Muscle of leg (tissue), 11 donors: Measurements from ENCODE around the gene SORCS1. TPM values are rescaled to one million over a fixed set of nuclear protein-coding genes. Genes with fewer than 3 reads are reported as not detected.

Experiments
- DNase-seq: peaks from one replicate; pipeline ENCODE4 v3.0.0; 2013
- H3K27ac ChIP-seq: one replicate; pipeline ENCODE4 v1.5.1; 2013; ENCODE audit warnings: mild to moderate bottlenecking, low read length, control low read depth
- H3K27me3 ChIP-seq: one replicate; pipeline ENCODE4 v1.6.1; 2013; ENCODE audit warnings: low read length; ENCODE audit not compliant: control insufficient read depth, insufficient read depth
- H3K36me3 ChIP-seq: one replicate; pipeline ENCODE4 v1.6.1; 2013; ENCODE audit warnings: low read length; ENCODE audit not compliant: control insufficient read depth, insufficient read depth
- H3K4me1 ChIP-seq: one replicate; pipeline ENCODE4 v1.6.1; 2013; ENCODE audit warnings: low read length; ENCODE audit not compliant: control insufficient read depth, insufficient read depth
- H3K4me3 ChIP-seq: one replicate; pipeline ENCODE4 v1.5.1; 2013; ENCODE audit warnings: low read length, control low read depth
- H3K9me3 ChIP-seq: replicated peaks from 2 replicates; pipeline ENCODE4 v1.6.1; 2013; ENCODE audit warnings: low read depth, low read length; ENCODE audit not compliant: control insufficient read depth
- WGBS: methylation state at CpG from one replicate; pipeline ENCODE4 v1.1.5; 2013; ENCODE audit warnings: missing lambda C conversion rate; ENCODE audit not compliant: insufficient coverage; 5-methylcytosine and 5-hydroxymethylcytosine counted together
- polyA plus RNA-seq, 8 donors: library from polyadenylated mRNA; unstranded; fragments of 120-200 nt; gene quantifications; one replicate each; pipeline versions ENCODE4 v1.2.1 to v1.2.3, GENCODE V29; 2013; ENCODE audit warnings: inconsistent platforms in 1 of 8, low replicate concordance in 1 of 8; ENCODE audit not compliant: insufficient read length in 8 of 8, insufficient read depth in 1 of 8
- total RNA-seq: library from RNA; stranded (reverse); fragments of 120-200 nt; gene quantifications from one replicate; pipeline ENCODE4 v1.2.4, GENCODE V29; 2013

The SORCS1 gene
- total and polyA plus RNA-seq, 9 donors = 2.4 to 6.2 (median 3.8) TPM

DNA sequence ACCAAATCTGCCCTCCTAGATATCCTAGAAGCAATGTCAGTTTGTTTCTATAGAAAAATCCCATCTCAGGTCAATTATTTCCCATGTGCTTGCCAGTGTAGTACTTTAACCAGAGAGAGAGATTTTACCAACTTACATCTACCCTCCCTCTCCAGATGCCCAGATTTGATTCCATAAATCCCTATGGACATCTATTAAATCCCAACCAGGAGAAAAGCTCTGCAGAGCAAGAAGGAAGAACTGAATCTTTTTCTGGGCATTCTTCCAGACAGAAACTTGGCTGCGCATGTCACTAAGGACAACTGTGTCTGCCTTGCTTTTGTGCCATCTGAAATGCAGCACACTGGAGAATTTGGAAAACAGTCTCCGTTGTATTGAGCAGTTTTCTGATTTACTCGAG is 597.6 kb downstream of the SORCS1 start:
- H3K4me1 ChIP-seq = peaks cover 6% of the 10 kb centered on the region
- 33% methylated on average over 3 of the region's 3 CpGs for WGBS
- no peaks in the 10 kb centered on the region for H3K9me3 ChIP-seq
- no peak overlapping the region for H3K4me3 ChIP-seq
- H3K27me3 ChIP-seq = no peaks in the 10 kb centered on the region
- H3K27ac ChIP-seq = no peak overlapping the region
- DNase-seq = peak; percentile 87
- no peaks in the 10 kb centered on the region for H3K36me3 ChIP-seq

DNA sequence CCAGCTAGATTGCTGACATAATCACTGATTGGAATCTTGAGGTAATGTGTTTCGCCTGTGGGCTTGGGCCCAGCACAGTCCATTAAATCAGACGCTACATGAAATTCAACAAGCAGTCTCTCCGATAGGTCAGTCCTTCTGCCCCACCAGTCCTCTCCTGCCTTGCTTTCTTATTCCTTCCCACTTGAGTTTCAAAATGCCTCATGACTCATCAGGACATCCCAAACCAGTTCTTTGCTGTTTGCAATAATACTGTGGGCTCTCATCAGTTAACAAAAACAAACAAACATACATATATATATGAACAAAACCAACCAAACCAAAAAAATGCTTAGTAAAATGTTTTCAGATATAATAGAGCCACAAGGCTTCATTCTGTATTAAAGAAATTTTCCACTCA is 599.0 kb downstream of the SORCS1 start:
- WGBS = 100% methylated on average over 3 of the region's 3 CpGs
- no peak for DNase-seq
- Histone ChIP-seq H3K4me3 (no peak overlapping the region), H3K36me3 (no peaks in the 10 kb centered on the region), H3K9me3 (no peaks in the 10 kb centered on the region), H3K4me1 (peaks cover 2% of the 10 kb centered on the region), H3K27me3 (no peaks in the 10 kb centered on the region), H3K27ac (no peak overlapping the region)

- Histone ChIP-seq H3K27me3 (no peaks in the 10 kb centered on the region), H3K36me3 (no peaks in the 10 kb centered on the region), H3K4me3 (no peak overlapping the region), H3K4me1 (peaks cover 2% of the 10 kb centered on the region), H3K9me3 (no peaks in the 10 kb centered on the region), H3K27ac (no peak overlapping the region)
- no peak for DNase-seq
- WGBS = 80% methylated on average over 1 of the region's 3 CpGs
Measured at GRCh38 chr10:106563384-106563783, 601.1 kb downstream of the SORCS1 start.

DNA sequence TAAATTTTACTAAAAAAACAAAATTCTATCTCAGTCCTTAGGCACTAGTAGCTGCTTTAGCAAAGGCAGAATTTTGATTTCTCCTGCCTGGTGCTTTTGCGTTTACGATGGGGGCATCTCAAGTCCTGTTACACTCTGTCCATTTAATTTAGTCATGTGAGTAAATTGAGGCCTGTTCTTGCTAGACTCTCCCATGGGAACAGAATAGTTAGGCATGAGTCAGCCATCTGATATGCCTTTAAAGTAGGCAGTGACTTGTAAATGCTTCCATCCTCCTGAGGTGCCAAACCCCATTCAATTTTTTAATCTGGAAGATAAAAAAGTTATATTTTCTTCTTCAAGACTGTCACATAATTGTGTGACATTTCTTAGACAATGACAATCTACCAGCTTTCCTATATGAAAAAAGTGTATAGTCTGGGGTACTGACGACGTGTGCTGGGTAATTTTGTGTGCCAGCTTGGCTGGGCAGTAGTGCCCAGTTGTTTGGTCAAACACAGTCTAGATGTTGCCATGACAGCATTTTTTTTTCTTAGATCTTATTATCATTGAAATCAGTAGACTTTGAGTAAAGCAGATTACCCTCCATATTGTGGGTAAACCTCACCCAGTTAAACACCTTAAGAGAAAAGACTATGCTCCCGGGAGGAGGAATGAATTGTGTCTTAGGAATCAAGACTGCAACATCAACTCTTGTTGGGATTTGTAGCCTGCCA is 603.4 kb downstream of the SORCS1 start:
- DNase-seq = no peak
- no CpG with 5 or more reads among the region's 5 CpGs for WGBS

GRCh38 chr10:106559442-106559841 is 605.1 kb downstream of the SORCS1 start:
- WGBS = 100% methylated on average over 2 of the region's 3 CpGs
- Histone ChIP-seq H3K4me1 (no peaks in the 10 kb centered on the region), H3K4me3 (no peak overlapping the region), H3K27ac (no peak overlapping the region), H3K27me3 (no peaks in the 10 kb centered on the region), H3K36me3 (no peaks in the 10 kb centered on the region), H3K9me3 (no peaks in the 10 kb centered on the region)
- no peak for DNase-seq

More for the DNA sequence above, 603.4 kb downstream of the SORCS1 start:
- no peak overlapping the region for H3K4me3 ChIP-seq
- no peaks in the 10 kb centered on the region for H3K4me1 ChIP-seq
- no peak overlapping the region for H3K27ac ChIP-seq
- no peaks in the 10 kb centered on the region for H3K9me3 ChIP-seq
- H3K36me3 ChIP-seq = no peaks in the 10 kb centered on the region
- no peaks in the 10 kb centered on the region for H3K27me3 ChIP-seq

GRCh38 chr10:106557951-106558733 is 606.4 kb downstream of the SORCS1 start:
- Histone ChIP-seq H3K36me3 (no peaks in the 10 kb centered on the region), H3K4me3 (no peak overlapping the region), H3K4me1 (no peaks in the 10 kb centered on the region), H3K27ac (no peak overlapping the region), H3K9me3 (no peaks in the 10 kb centered on the region), H3K27me3 (no peaks in the 10 kb centered on the region)
- peak; percentile 59 for DNase-seq
- WGBS = 71% methylated on average over 2 of the region's 7 CpGs

- Histone ChIP-seq H3K27me3 (no peaks in the 10 kb centered on the region), H3K4me1 (no peaks in the 10 kb centered on the region), H3K27ac (peak overlapping the region; percentile 42), H3K4me3 (no peak overlapping the region), H3K36me3 (no peaks in the 10 kb centered on the region), H3K9me3 (no peaks in the 10 kb centered on the region)
- peak; percentile 67 for DNase-seq
Measured at GRCh38 chr10:106557053-106557452, 607.5 kb downstream of the SORCS1 start.

DNA sequence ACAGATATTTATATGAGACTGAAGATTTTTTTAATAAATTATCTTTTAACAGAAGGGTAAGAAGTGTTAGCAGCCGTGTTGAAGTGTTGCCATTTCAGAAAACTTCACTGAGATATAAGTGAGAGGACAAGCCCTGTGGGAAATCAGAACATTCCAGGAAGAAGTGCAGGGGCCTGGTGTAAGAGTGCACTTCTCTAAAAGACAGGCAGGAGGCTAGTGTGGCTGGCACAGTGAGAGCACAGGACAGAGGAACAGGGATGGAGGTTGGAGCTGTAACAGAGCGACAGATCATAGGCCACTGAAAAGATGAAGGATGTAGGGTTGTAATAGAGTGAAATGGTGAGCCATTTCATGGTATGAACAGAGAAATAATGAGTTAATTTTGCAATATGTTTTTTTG is 608.9 kb downstream of the SORCS1 start:
- no peak overlapping the region for H3K27ac ChIP-seq
- H3K9me3 ChIP-seq = no peaks in the 10 kb centered on the region
- H3K27me3 ChIP-seq = no peaks in the 10 kb centered on the region
- DNase-seq = no peak
- 86% methylated on average over 2 of the region's 2 CpGs for WGBS
- H3K4me3 ChIP-seq = no peak overlapping the region
- H3K36me3 ChIP-seq = no peaks in the 10 kb centered on the region
- H3K4me1 ChIP-seq = no peaks in the 10 kb centered on the region

GRCh38 chr10:106551501-106552062 is 612.9 kb downstream of the SORCS1 start:
- H3K9me3 ChIP-seq = no peaks in the 10 kb centered on the region
- no peaks in the 10 kb centered on the region for H3K27me3 ChIP-seq
- H3K4me1 ChIP-seq = no peaks in the 10 kb centered on the region
- DNase-seq = no peak
- H3K4me3 ChIP-seq = no peak overlapping the region
- no peak overlapping the region for H3K27ac ChIP-seq
- WGBS = no CpG with 5 or more reads among the region's 4 CpGs
- H3K36me3 ChIP-seq = no peaks in the 10 kb centered on the region

- H3K27me3 ChIP-seq = no peaks in the 10 kb centered on the region
- no peak for DNase-seq
- WGBS = 85% methylated on average over 5 of the region's 6 CpGs
- no peaks in the 10 kb centered on the region for H3K9me3 ChIP-seq
- H3K36me3 ChIP-seq = no peaks in the 10 kb centered on the region
- H3K27ac ChIP-seq = no peak overlapping the region
- H3K4me3 ChIP-seq = no peak overlapping the region
- H3K4me1 ChIP-seq = no peaks in the 10 kb centered on the region
Measured at GRCh38 chr10:106548832-106549231, 615.7 kb downstream of the SORCS1 start.
